NCI-H748 (cell line): Measurements from ENCODE around the gene CACNB1.

ENCODE experiments used
- DNase-seq: peaks from one replicate; lab custom pipeline; 2025; ENCODE audit not compliant: unreplicated experiment; lab: John Stamatoyannopoulos, UW

The CACNB1 gene

GRCh38 chr17:39225959-39226683, 28.7 kb upstream of the CACNB1 start:
- DNase-seq, result peak; percentile 94

GRCh38 chr17:39225308-39225958, 28.0 kb upstream of the CACNB1 start, which contains the start of gene STAC2:
TSS of gene STAC2 (minus strand) at chr17:39225945. CDS start at chr17:39225502, 443 bp downstream.
- no peak for DNase-seq

DNA sequence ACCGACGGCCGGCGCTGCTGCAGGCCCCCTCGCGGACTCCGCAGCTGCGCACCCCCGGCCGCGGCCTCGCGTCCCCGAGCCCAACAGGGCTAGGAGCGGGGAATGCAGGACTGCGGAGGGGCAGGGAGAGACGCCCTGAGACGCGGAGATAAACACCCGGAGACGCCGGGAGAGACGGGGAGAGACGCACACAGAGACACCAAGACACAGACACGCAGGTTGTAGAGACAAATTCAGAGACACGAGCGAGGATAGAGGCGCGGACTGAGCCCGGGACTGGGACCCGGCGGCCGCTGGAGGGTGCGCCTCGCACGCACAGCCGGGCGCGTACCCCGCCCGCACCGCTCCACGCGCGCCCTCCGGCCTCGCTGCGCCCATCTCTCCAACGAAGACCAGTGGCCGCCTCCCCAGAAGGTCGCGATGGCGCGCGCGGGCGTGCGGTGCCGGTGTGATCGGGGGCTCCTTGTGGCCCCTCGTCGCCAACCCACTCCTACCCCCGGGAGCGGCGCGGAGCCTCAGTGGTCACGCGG, 27.4 kb upstream of the CACNB1 start:
- DNase-seq, result peak; percentile 54

- DNase-seq, result peak; percentile 54
Measured at GRCh38 chr17:39223907-39224777, 26.7 kb upstream of the CACNB1 start.

DNA sequence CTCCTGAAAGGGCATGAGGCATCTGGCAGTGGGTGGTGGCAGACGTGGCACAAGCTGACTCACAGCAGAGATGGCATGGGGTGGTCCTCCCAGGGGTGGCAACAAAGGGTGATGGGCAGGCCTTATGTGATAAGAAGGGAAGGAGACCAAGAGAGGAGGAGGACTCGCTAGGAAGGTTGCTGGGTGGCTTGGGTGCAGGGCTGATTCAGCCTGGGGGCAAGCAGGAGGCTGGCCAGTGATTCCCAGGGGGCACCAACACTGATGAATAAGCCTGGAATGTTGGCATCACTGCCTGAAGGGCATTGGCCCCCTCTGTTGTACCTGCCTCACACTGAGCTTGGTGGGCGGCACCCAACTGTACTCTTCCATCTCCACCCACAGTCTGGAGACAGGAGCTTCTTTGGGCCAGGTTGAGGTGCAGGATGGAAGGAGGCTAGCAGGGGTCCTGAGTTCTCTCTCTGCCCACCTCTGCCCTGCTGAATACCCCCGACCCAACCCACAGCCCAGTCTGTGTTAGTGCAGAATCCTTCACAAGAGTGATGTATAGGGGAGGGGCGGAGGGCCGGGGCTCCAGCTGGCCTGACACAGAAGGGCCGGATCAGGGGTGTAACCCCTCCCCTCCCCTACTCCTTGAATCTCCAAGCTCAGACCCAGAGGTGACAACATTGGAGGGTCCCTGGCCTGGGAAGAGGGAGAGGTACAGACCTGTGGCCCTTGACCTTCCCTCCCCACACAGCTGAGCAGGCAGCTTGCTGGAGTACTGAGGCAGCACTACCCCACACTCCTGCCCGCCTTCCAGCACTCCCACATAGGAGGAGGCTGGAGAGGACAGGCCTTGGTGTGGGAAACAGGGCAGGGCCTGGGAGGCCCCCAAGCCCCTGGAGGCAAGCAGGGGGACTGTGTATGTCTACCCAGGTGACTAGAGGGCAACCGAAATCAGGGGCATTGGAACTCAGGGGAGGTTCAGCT, 25.7 kb upstream of the CACNB1 start:
- DNase-seq, result no peak

DNA sequence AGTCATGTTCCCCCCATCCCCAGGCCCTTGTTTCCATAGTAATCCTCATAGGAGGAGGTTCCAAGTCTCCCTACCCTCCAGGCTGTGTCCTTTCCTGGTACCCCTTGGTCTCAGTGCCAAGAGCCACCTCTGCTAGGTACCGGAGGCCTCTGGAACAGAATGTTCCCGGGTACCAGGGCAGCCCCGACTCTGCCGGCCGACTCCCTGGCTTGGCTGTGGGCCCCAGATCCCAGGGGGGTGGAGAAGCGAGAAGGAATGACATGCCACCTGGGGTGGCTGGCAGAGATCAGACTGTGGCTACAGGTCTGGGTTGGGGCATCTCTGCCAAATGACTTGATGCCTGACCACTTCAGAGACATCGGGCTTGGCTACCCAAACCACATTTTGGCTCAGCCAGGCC, 24.7 kb upstream of the CACNB1 start:
- DNase-seq, result no peak

DNA sequence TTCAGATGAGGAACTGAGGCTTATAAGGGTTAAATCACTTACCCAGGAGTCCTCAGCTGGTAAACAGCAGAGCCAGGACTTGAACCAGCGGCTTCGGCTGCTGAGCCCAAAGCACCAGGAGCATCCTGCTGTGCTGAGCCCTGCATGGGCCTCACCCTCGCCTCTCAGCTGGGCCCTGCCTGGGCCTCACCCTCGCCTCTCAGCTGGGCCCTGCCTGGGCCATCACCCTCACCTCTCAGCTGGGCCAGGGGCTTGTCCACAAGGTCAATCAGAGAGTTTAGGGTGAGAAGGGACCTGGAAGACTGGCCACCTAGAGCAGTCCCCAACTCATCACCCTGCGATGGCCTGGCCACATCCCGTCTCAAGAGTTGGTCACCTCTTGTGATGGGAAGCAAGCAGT, 24.1 kb upstream of the CACNB1 start:
- no peak for DNase-seq

- no peak for DNase-seq
Measured at GRCh38 chr17:39219647-39220154, 22.2 kb upstream of the CACNB1 start.

- DNase-seq, result no peak
Measured at GRCh38 chr17:39218906-39219305, 21.4 kb upstream of the CACNB1 start.

- DNase-seq, result no peak
Measured at GRCh38 chr17:39217734-39218369, 20.4 kb upstream of the CACNB1 start.

- no peak for DNase-seq
Measured at GRCh38 chr17:39213852-39214251, 16.4 kb upstream of the CACNB1 start.

DNA sequence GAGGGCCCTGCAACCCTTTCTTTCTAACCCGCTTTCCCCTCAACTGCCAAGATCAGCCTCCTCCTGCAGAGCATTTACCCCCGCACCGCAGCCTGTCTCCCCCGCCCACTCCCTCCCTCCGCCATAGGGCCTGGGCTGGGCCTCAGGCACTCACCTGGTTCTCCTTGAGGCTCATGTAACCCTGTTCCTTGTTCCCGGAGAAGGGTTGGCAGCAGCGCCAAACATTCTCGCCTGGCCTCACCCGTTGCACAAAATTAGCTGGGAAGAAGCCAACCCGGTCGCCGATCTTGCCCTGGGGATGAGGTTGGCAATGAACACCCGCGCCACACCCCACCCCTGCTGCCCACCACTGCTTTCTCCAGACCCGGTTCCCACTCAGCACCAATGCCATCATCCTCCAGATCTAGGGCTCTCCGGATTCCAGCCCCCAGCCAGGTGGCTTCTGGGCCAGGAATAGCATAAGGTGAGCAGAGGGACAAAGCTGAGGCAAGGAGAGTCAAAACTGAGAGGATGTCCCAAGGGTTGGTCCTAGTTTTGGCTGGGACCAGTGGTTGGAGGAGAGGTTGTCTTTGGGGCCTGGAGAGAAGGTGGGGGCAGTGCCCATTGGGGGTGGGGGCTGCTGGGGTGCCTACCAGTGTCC, 15.5 kb upstream of the CACNB1 start:
- DNase-seq, result no peak

DNA sequence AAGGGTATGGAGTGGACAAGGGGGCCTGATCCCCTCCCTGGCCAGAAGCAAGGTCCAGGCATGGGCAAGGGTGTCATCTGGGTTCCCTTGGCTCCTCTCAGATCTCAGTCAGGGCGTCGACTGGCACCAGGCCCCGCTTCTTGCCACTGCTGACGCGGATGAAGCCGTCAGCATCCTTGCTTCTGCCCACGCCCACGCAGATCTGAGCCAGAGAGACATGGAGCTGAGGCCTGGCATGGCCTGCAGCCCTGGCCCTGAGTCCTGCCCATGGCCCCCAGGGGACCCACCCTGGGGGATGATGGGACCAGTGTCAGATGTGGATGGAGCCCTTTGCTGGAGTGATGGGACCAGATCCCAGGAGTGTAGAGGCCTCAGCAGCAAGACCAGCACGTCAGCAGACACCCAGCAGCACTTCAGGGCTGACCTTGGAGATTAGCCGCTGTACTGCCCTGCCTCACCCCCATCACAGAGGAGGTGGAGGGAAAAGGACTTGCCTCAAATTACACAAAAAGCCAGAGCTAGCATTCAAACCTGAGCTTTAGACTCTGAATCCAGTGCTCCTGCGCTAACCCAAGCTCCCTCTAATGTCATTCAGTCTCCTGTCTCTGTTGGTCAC, 14.8 kb upstream of the CACNB1 start:
- DNase-seq, result no peak

DNA sequence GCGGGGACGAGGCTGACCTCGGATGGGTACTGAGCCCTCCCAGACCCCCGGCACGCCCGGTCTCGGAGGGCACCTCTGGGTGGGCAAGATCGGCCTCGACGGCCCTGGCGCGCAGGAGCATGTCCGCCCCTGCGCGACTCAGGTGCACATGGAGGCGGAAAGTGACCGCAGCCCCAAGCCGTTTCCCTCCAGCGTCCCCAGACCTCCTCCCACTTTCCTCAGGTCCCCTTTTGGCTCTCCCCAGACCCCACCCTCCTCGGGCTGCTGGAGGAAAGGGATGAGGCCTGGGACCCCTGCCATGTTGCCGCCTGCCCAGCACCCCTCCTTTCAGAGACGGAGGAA, 12.6 kb upstream of the CACNB1 start:
- DNase-seq, result no peak

DNA sequence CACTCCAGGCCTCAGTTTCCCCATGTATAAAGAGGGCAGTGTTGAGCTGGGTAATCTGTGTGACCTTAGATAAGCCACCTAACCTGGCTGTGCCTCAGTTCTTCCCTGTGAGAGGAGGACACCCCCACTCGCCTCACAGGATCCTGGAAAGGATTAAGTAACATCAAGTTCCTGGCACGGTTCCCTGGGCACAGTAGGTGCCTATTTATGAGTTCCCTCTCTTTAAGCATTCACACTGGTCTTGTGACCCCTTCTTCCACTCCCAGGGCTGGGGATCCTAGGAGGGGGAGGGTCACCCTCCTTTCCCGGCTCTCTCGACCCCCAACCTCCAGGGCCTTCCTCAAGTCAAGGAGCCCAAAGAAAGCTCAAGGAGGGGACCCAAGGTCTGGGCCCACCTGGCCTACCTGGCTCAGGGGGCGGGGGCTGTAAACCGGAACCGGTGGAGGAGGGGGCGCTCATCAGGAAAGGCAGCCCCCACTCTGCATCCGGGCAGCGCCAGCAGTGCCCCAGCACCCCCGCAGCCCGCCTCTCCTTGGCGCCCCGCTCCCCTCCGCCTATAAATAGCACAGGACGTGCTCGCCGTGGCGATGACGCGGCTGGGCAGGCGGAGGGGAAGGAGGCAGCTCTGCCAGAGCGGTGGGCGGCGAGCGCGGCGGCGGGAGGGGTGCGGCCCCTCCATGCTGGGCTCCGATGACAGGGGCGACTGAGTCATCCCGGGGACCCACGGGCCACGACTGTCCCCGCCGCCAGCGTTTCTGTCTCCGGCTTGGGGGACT, 12.0 kb upstream of the CACNB1 start:
- DNase-seq, result no peak

DNA sequence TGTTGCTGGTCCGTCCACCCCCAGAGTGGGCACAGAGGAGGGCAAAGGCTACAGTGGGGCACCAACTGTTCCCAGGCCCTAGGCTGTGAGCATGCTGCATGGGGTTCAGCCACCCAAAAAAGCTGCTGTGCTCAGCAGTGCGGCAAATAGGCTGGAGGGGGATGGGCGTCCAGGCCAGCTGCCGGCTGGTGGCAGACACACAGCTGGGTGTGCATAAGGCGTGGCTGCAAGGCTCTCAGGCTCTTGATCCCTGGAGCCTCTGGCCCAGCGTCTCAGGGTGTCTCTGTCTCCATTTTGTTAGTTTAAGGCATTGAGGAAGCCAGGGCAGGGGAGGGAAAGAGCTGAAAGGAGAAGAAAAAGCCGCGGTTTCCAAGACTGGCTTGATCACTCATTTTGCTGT, 11.4 kb upstream of the CACNB1 start:
- DNase-seq, result peak; percentile 43

DNA sequence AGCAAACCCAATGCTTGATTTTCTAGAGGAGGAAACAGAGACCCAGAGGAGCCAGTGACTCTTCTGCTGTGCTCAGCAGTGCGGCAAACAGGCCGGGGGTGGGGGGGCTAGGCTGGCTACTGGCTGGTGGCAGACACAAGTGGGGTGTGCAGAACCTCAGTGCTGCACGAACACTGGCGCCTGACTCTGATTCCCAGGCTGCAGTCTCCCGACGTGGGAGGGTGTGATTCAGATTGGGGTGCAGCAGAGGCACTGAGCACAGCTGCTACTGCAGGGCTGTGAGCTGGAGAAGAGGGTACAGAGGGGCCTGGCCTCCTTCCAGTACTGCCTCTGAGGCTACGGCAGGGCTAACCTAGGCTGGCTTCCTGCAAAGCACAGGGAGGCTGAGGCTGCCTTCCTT, 10.7 kb upstream of the CACNB1 start:
- no peak for DNase-seq

- DNase-seq, result no peak
Measured at GRCh38 chr17:39205112-39205526, 7.7 kb upstream of the CACNB1 start.
